Esophagus squamous epithelium (tissue), 5 donors: ENCODE results near the gene GPHN. TPM values are rescaled to one million over a fixed set of nuclear protein-coding genes. Genes with fewer than 3 reads are reported as not detected.

Experiments used
- DNase-seq: peaks from one replicate; lab custom pipeline; 2025; lab: John Stamatoyannopoulos, UW
- H3K27ac ChIP-seq, 4 donors: fragments of 200-600 bp; sonication (generic); one replicate each; pipeline ENCODE4 v1.5.1; 2016 to 2019; ENCODE audit warnings: mild to moderate bottlenecking in 1 of 4
- H3K27me3 ChIP-seq, 4 donors: fragments of 200-600 bp; sonication (generic); 1 replicate in 3 of 4; 2 replicates in 1 of 4; pipeline versions ENCODE4 v1.5.1 to v1.6.0; 2017 to 2021; ENCODE audit warnings: antibody characterized with exemption in 1 of 4
- H3K36me3 ChIP-seq, 3 donors: fragments of 200-600 bp; sonication (generic); one replicate each; pipeline ENCODE4 v1.5.1; 2016 to 2019
- H3K4me1 ChIP-seq, 3 donors: fragments of 200-600 bp; sonication (generic); one replicate each; pipeline ENCODE4 v1.5.1; 2017 to 2019
- H3K4me3 ChIP-seq, 4 donors: fragments of 200-600 bp; sonication (generic); 1 replicate in 3 of 4; 2 replicates in 1 of 4; pipeline ENCODE4 v1.5.1; 2016 to 2019; ENCODE audit warnings: mild to moderate bottlenecking in 2 of 4, moderate library complexity in 1 of 4
- H3K9me3 ChIP-seq, 3 donors: fragments of 200-600 bp; sonication (generic); one replicate each; pipeline ENCODE4 v1.5.1; 2016 to 2019
- CTCF ChIP-seq, 6 experiments: fragments of 450-650 bp in 4 of 6; fragments of 200-600 bp in 2 of 6; sonication (generic) in 2 of 6; IDR thresholded peaks; one replicate each; pipeline ENCODE4 v1.5.1; 2016 to 2019; ENCODE audit warnings: antibody characterized with exemption in 6 of 6, mild to moderate bottlenecking in 4 of 6, moderate library complexity in 4 of 6
- POLR2A ChIP-seq, 4 donors: fragments of 450-650 bp; IDR thresholded peaks; one replicate each; pipeline ENCODE4 v1.6.1; 2017; ENCODE audit warnings: antibody characterized with exemption in 4 of 4, mild to moderate bottlenecking in 4 of 4, moderate library complexity in 3 of 4
- WGBS, 2 donors: methylation state at CpG; one replicate each; pipeline ENCODE4 v1.1.5; 2018; 5-methylcytosine and 5-hydroxymethylcytosine counted together
- intact Hi-C: fragments of 100-400 bp; cut with DNase I; formaldehyde crosslinking; loops from one replicate; pipeline ENCODE4 v1.15.0; 2022
- total RNA-seq, 4 donors: library from RNA; depleted of rRNA; stranded (reverse); fragments of >200 nt; gene quantifications; one replicate each; pipeline ENCODE4 v1.1.0, GENCODE V29; 2016
- donor health status: DM: yes; HTN: yes; CAD: no.

Gene GPHN
- total RNA-seq, 4 donors from 2014 or later = 8.3 to 28.4 (median 12.8) TPM

- TF ChIP-seq POLR2A (IDR thresholded peaks at IDR 0.05) = no peak
- TF ChIP-seq CTCF (IDR thresholded peaks at IDR 0.05) = no peak
- no peak overlapping the region for H3K4me3 ChIP-seq
- no peaks in the 10 kb centered on the region for H3K4me1 ChIP-seq
- DNase-seq = no peak
- no peaks in the 10 kb centered on the region for H3K9me3 ChIP-seq
- H3K27ac ChIP-seq = no peak overlapping the region
- WGBS, 2 donors = 78 to 85% methylated on average over 3 of the region's 3 CpGs
- no peaks in the 10 kb centered on the region for H3K36me3 ChIP-seq
- no peaks in the 10 kb centered on the region for H3K27me3 ChIP-seq
- intact Hi-C loops = no loop called here
Observed at GRCh38 chr14:67077921-67078320, 570.0 kb downstream of the GPHN start.

GRCh38 chr14:67079846-67080245, 571.9 kb downstream of the GPHN start:
- no peaks in the 10 kb centered on the region for H3K4me1 ChIP-seq
- TF ChIP-seq CTCF (IDR thresholded peaks at IDR 0.05) (no peak), POLR2A (IDR thresholded peaks at IDR 0.05) (no peak)
- H3K36me3 ChIP-seq = no peaks in the 10 kb centered on the region
- no peak overlapping the region for H3K4me3 ChIP-seq
- H3K27me3 ChIP-seq = no peaks in the 10 kb centered on the region
- H3K9me3 ChIP-seq = no peaks in the 10 kb centered on the region
- H3K27ac ChIP-seq = no peak overlapping the region
- no peak for DNase-seq
- intact Hi-C loops = no loop called here

GRCh38 chr14:67108230-67108629, 600.3 kb downstream of the GPHN start:
- no peaks in the 10 kb centered on the region for H3K27me3 ChIP-seq
- H3K4me3 ChIP-seq = no peak overlapping the region
- no peak for TF ChIP-seq CTCF (IDR thresholded peaks at IDR 0.05)
- no peak for TF ChIP-seq POLR2A (IDR thresholded peaks at IDR 0.05)
- DNase-seq = no peak
- no peaks in the 10 kb centered on the region for H3K4me1 ChIP-seq
- intact Hi-C loops = no loop called here
- no peak overlapping the region for H3K27ac ChIP-seq
- WGBS, 2 donors = 73 to 74% methylated on average over 1 of the region's 1 CpG
- H3K9me3 ChIP-seq = peaks cover 0 to 14% (median 5%) of the 10 kb centered on the region in 3 donors
- peaks cover 0 to 11% (median 0%) of the 10 kb centered on the region in 3 donors for H3K36me3 ChIP-seq

GRCh38 chr14:67111022-67111421, 603.1 kb downstream of the GPHN start:
- intact Hi-C loops = no loop called here
- Histone ChIP-seq H3K36me3 (peaks cover 0 to 8% (median 0%) of the 10 kb centered on the region in 3 donors), H3K4me3 (no peak overlapping the region), H3K4me1 (no peaks in the 10 kb centered on the region), H3K27me3 (no peaks in the 10 kb centered on the region), H3K27ac (no peak overlapping the region), H3K9me3 (peaks cover 0 to 2% (median 0%) of the 10 kb centered on the region in 3 donors)
- TF ChIP-seq POLR2A (IDR thresholded peaks at IDR 0.05) = no peak
- no peak for TF ChIP-seq CTCF (IDR thresholded peaks at IDR 0.05)
- WGBS, 2 donors = 90 to 92% methylated on average over 1 of the region's 1 CpG
- DNase-seq = no peak

- intact Hi-C loops = no loop called here
- H3K36me3 ChIP-seq = peaks cover 0 to 6% (median 0%) of the 10 kb centered on the region in 3 donors
- no peaks in the 10 kb centered on the region for H3K9me3 ChIP-seq
- WGBS, 2 donors = 94 to 96% methylated on average over 2 of the region's 2 CpGs
- H3K27ac ChIP-seq = no peak overlapping the region
- TF ChIP-seq POLR2A (IDR thresholded peaks at IDR 0.05) = no peak
- no peak for TF ChIP-seq CTCF (IDR thresholded peaks at IDR 0.05)
- H3K4me1 ChIP-seq = no peaks in the 10 kb centered on the region
- no peak for DNase-seq
- H3K4me3 ChIP-seq = no peak overlapping the region
- no peaks in the 10 kb centered on the region for H3K27me3 ChIP-seq
Observed at GRCh38 chr14:67112344-67112743, 604.4 kb downstream of the GPHN start.
